Measurements from ENCODE around the gene ERBB3. TPM values are rescaled to one million over a fixed set of nuclear protein-coding genes. Genes with fewer than 3 reads are reported as not detected.
A peak's percentile ranks its signal among the peaks of the same experiment; 100 is the strongest.

The ERBB3 gene
- total RNA-seq, 4 donors from 2014 or later = 13.9 to 25.0 (median 19.0) TPM

GRCh38 chr12:56122637-56123036 is 42.7 kb downstream of the ERBB3 start:
- Histone ChIP-seq H3K9me3 (no peaks in the 10 kb centered on the region), H3K36me3 (peaks cover 11 to 26% (median 20%) of the 10 kb centered on the region in 4 donors), H3K4me1 (peaks cover 71 to 86% (median 80%) of the 10 kb centered on the region in 4 donors), H3K27me3 (no peaks in the 10 kb centered on the region), H3K27ac (replicated peaks in 1 of 4) (peak overlapping the region; percentile 70 to 95 (median 93)), H3K4me3 (no peak overlapping the region)
- 69% methylated on average over 2 of the region's 2 CpGs for WGBS
- intact Hi-C loops (cut with DNase I) = loop anchor here (10.0 kb wide), 2 partner anchors 342 to 512 kb away; partner anchors contain the start of genes BAZ2A and SPRYD4
- TF ChIP-seq EP300 (IDR thresholded peaks at IDR 0.05) = no peak
- no peak for TF ChIP-seq POLR2AphosphoS5 (IDR thresholded peaks at IDR 0.05)
- TF ChIP-seq POLR2A (IDR thresholded peaks at IDR 0.05; ENCODE audit: low read depth) = no peak
- no peak for TF ChIP-seq CTCF (IDR thresholded peaks at IDR 0.05)
- no peak for DNase-seq (ENCODE audit: extremely low spot score)

DNA sequence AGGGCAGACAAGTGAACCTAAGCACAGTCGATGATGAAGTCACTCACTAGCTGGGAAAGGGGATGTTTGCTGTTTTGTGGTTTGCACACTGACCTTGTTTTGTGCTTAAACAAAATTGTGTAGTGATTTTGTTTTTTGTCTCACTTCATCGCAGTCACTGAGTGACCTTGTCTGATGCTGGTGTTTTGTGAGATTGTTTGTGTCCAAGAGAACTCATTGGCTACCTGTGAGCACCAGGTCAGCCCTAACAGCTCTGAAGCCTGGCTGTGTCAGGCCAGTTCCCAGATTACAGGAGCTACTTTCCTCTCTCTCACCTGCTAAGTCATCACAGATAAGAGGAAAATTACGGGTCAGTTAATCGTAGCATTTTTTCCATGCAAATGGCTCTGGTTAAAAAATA is 44.2 kb downstream of the ERBB3 start:
- peaks cover 11 to 24% (median 20%) of the 10 kb centered on the region in 4 donors for H3K36me3 ChIP-seq
- TF ChIP-seq EP300 (IDR thresholded peaks at IDR 0.05) (no peak), POLR2AphosphoS5 (IDR thresholded peaks at IDR 0.05) (no peak), CTCF (IDR thresholded peaks at IDR 0.05) (no peak), POLR2A (IDR thresholded peaks at IDR 0.05; ENCODE audit: low read depth) (no peak)
- no peak overlapping the region for H3K4me3 ChIP-seq
- peak overlapping the region; percentile 15 to 98 (median 94) for H3K27ac ChIP-seq (replicated peaks in 1 of 4)
- WGBS = 87% methylated on average over 4 of the region's 4 CpGs
- no peaks in the 10 kb centered on the region for H3K9me3 ChIP-seq
- H3K27me3 ChIP-seq = no peaks in the 10 kb centered on the region
- H3K4me1 ChIP-seq = peaks cover 61 to 77% (median 71%) of the 10 kb centered on the region in 4 donors
- DNase-seq (ENCODE audit: extremely low spot score) = no peak
- intact Hi-C loops (cut with DNase I) = loop anchor here (10.0 kb wide), 2 partner anchors 341 to 511 kb away; partner anchors contain the start of genes BAZ2A and SPRYD4

GRCh38 chr12:56126732-56127239 is 46.8 kb downstream of the ERBB3 start:
- intact Hi-C loops (cut with DNase I) = loop anchor here (1.0 to 10.0 kb wide), 4 partner anchors 33 to 508 kb away; partner anchors contain the start of genes BAZ2A, SMARCC2 and SPRYD4
- Histone ChIP-seq H3K4me1 (peaks cover 52 to 73% (median 64%) of the 10 kb centered on the region in 4 donors), H3K27ac (replicated peaks in 1 of 4) (peak overlapping the region; percentile 79 to 98 (median 96)), H3K36me3 (peaks cover 5 to 22% (median 21%) of the 10 kb centered on the region in 4 donors), H3K9me3 (no peaks in the 10 kb centered on the region), H3K27me3 (no peaks in the 10 kb centered on the region), H3K4me3 (peak overlapping the region in 1 of 4 donors; percentile 22)
- DNase-seq (ENCODE audit: extremely low spot score) = no peak
- 41% methylated on average over 3 of the region's 3 CpGs for WGBS
- TF ChIP-seq CTCF (IDR thresholded peaks at IDR 0.05) (no peak), POLR2A (IDR thresholded peaks at IDR 0.05; ENCODE audit: low read depth) (no peak), EP300 (IDR thresholded peaks at IDR 0.05) (no peak), POLR2AphosphoS5 (IDR thresholded peaks at IDR 0.05) (no peak)

DNA sequence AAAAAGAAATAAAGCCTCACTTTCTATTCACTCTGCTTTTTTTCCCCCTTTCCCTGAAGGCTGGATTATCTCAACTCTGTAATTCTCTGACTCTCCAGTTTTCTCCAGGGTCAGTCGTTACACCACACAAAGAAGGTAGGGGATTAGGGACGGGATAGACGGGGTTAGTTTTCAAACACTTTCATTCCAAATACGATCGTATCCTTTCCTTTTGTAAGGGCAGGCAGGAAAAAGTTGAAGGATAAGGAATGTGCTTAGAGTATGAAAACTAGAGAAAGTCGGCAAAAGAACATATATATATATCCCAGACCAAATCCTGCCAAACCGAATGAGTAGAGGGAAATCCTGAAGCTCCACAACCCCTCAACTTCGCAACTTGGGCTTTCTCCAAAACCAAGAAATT is 47.5 kb downstream of the ERBB3 start:
- Histone ChIP-seq H3K27me3 (no peaks in the 10 kb centered on the region), H3K4me3 (peak overlapping the region; percentile 51 to 91 (median 84)), H3K9me3 (no peaks in the 10 kb centered on the region), H3K27ac (replicated peaks in 1 of 4) (peak overlapping the region; percentile 79 to 98 (median 96)), H3K36me3 (peaks cover 11 to 25% (median 23%) of the 10 kb centered on the region in 4 donors), H3K4me1 (peaks cover 45 to 66% (median 58%) of the 10 kb centered on the region in 4 donors)
- DNase-seq (ENCODE audit: extremely low spot score) = no peak
- TF ChIP-seq CTCF (IDR thresholded peaks at IDR 0.05) (no peak), POLR2AphosphoS5 (IDR thresholded peaks at IDR 0.05) (no peak), EP300 (IDR thresholded peaks at IDR 0.05) (no peak), POLR2A (IDR thresholded peaks at IDR 0.05; ENCODE audit: low read depth) (no peak)
- intact Hi-C loops (cut with DNase I) = loop anchor here (2.0 to 10.0 kb wide), 3 partner anchors 61 to 507 kb away; partner anchors contain the start of genes BAZ2A, SMARCC2 and SPRYD4
- under 1% methylated on average over 8 of the region's 8 CpGs for WGBS
